Activated CD4-positive, alpha-beta T cell treated with anti-CD3 and anti-CD28 coated beads for 48 hours (primary cell): Measurements from ENCODE around the gene F2.
A peak's percentile ranks its signal among the peaks of the same experiment; 100 is the strongest.
"Not testable (repeated sequence)": the region's sequence is repeated elsewhere in the genome, so short reads cannot be mapped to it uniquely, and the experiment has no call there.

Experiments used
- DNase-seq: peaks from one replicate; pipeline ENCODE4 v3.0.0-alpha.2; 2020

The F2 gene

DNA sequence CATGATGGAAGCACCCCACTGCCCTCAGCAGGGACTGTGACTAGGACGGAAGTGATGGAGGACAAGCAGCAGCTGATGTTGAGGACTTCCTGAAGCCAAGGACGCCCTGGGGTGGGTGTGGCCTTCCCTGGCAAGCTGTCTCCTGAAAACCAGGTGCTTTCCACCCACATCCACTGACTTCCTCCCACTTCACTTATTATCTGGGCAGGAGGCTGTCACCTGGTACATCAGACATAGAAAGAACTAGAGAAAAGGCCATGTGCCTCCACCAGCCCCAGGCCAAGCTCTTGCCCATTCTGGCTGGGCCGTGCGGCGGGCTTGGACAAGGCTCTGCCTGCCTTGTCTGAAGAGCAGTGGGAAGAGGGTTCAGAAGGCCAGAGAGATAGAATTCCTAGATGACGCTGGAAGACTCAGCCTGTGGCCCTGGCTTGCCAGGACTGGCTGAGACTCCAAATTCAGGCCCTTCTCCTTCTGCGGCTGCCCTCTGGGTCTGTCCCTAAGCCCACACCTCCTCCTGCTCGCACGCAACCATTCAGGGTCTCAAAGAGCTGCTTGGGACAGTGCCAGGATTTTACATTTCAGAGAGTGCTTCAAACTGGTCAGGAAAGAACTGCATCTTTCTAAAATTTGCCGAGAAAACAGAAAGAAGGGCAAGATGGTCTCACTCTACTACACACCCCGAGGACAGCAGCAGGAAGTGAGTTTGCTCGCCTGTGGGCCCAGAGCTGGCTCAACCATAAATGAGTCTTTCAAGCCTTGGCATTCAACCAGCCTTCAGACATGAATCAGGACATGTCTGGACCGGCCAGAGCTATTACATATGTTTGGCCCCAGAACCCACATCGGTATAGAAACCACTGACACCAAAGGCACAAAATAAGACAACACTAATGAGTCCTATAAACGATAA is 31.9 kb upstream of the F2 start:
- DNase-seq, result no peak

DNA sequence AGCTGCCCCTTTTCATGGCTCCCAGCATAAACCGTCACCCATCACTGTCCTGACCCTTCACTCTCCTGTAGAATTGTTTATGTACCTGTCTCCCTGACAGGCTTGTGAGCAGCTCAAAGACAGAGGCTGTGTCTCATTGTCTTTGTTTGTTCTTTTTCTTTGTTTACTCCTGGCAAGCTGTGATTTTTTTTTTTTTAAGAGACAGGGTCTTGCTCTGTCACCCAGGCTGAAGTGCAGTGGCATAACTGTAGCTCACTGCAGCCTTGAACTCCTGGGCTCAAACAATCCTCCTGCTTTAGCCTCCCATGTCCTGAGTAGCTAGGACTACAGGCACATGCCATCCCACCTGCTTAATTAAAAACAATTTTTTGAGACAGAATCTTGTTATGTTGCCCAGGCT is 28.3 kb upstream of the F2 start:
- no peak for DNase-seq

DNA sequence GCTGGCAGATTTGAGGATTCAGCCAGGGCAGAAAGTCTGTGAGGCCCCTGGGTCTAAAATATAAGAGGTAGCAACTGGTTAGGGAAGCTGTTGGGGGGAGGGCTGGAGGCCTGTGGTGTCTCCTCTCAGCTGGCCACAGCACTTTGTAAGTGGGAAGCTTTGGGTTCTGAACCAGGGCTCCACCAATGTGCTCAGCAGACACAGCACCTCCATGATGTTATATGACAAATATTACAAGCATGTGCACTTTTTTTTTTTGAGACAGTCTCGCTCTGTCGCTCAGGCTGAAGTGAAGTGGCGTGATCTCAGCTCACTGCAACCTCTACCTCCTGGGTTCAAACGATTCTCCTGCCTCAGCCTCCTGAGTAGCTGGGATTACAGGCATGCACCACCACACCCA is 26.6 kb upstream of the F2 start:
- DNase-seq, result no peak

DNA sequence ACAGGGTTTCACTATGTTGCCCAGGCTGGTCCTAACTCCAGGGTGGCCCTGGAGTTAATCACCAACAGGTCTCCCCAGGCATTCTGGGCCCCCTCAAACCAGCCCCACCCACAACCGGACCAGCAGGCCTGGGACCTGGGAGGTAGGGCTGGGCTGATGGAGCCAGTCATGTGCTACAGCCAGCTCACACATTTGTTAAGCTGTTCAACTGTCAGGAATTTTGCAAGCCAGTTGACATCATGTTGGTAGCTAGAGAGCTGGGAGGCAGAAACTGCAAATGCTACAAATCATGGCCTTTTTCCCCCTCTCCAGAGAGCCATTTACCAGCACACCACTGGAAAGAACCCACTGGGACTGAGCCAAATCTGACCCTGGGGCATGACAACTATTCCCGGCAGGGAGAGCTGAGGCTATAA is 25.4 kb upstream of the F2 start:
- DNase-seq, result no peak

DNA sequence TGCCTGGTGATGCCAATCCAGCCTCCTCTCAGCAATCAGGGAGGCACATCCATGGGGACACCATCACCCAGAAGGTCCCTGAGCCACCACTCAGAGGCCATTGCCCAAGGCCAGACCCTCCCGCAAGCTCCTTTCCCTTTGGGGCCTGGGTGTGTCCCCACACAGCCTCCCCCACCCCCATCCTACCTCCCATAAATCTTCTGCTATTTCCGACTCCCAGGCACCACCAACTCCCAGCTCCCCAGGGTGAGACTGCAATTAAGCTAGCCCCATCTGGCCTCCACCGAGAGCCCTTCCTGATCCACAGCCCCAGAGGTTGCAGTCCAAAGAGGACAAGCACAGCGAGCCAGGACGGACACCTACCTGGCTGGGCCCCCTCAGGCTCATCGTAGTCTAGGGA is 24.9 kb upstream of the F2 start:
- no peak for DNase-seq

DNA sequence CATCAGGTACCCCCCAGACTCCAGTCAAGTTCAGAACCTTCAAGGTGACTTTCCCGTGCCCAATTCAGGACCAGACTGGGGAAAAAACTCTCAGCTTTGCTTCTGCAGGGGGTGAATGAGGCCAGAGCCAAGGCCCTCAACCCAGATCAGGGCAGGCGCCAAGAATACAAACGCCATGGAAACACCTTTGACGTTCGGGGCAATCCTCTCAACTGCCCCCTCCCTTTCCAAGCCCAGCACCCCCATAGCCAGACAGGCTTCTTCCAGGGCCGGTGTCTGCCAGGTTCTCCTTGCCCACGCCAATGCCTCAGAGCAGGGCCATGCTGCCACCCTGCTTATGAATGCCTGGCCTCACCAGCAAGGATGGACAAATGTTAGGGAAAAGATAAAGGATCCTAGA is 24.4 kb upstream of the F2 start:
- DNase-seq, result no peak

DNA sequence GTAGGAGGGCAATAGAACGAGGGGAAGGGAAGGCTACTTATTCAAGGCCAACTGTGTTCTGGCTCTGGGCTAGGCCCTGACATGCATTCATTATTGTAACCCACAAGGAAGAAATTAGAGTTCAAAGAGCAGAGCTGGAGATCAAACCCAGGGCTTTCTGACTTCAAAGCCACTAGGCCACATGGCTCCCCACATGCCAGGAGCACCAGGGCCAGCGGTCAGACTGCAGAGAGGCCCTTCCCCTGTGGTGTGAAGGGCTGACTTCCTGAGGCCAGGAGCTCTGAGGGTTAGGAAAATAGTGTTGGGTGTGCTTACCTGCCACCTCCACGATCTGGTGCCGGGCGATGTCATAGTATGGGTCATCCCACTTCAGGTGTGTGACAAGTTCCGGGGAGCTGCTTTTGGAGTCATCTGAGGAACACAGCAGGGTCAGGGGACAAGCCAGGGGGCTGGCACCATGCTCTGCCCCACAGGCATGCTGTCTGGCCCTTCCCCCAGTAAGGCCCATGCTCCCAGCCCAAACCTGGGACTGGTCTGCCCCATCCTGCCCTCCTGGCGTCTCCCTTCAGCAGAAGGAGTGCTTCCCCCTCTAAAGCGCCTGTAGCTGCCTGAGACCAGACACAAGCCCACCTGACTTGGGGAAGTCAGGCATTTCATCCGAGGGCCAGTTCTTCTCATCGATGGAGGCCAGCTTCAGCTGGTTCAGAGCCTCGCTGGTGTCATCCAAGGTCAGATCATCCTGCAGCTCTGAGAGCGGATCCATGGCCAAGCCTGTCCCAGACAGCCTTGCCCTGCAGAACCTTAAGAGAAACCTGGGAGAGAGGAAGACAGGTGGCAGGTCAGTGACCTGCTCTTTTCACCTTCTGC is 23.4 kb upstream of the F2 start:
- no peak for DNase-seq

DNA sequence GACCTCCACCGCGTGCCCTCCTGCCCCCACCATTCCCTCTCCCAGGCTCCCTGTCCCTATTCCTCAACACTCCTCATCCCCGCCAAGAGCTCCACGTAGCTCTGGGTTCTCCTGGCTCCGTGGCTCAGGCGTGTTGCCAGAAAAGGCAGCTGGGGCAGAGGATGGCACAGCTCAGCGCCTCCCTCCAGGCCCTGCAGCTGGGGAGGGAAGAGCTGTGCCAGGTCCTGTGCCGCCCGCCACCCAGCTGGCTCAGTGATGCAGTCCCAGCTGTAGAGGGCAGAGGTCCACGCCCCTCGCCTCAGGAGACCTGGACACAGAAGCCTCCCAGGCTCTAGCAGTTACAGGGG is 22.8 kb upstream of the F2 start:
- no peak for DNase-seq

DNA sequence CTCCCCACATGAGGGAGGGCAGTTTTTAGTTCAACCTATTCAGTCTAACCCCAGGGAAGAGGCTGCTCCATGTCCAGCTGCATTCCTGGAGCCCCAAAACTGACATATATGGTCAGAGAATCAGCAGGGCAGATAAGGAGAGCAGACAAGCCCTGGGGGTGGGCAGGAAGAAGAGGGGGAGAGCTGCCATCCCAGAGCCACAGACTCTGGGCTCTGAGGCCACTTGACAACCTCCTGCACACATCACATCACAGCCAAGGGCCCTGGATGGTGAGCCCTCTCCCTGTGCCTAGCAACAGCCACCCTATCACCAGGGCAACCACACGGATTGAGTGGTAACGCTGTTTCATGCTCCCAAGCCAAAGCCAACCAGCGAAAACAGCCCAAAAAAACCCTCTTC is 21.7 kb upstream of the F2 start:
- DNase-seq, result no peak

DNA sequence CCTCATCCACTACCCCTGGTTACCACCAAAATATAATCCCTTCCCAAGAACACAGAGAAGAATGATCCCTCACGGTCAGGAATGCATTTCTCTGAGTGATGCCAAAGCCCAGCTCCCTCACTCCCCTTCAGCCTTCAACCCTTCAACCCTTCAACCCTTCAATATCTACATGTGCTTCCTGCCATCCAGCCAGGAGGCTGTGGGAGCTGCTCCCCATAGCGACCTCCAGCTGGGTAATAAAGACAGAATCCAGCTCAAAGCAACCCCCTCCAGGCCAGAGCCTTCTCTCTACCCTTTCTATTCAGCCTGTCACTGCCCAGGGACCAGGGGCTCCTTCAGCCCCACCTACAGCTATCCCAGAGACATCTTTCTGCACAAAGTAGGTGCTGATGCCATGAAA is 21.3 kb upstream of the F2 start:
- no peak for DNase-seq

DNA sequence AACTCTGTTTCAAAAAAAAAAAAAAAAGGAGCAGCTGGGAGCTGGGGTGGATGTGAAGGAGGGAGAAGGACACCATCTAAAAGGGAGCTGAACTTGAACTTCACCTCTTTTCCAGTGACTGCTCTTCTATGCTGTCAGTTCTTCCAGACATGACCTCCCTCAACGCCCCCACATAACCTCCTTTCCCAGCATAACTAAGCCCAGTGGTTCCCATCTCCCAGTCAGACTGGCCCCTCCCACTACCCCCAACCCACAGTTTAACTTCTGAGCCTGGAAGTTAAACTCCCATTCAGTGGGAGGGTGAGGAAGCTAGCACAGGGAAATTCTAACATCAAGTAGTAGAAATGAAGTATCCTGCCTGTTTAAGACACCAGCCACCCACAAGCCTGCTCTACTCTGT is 20.4 kb upstream of the F2 start:
- DNase-seq, result no peak

DNA sequence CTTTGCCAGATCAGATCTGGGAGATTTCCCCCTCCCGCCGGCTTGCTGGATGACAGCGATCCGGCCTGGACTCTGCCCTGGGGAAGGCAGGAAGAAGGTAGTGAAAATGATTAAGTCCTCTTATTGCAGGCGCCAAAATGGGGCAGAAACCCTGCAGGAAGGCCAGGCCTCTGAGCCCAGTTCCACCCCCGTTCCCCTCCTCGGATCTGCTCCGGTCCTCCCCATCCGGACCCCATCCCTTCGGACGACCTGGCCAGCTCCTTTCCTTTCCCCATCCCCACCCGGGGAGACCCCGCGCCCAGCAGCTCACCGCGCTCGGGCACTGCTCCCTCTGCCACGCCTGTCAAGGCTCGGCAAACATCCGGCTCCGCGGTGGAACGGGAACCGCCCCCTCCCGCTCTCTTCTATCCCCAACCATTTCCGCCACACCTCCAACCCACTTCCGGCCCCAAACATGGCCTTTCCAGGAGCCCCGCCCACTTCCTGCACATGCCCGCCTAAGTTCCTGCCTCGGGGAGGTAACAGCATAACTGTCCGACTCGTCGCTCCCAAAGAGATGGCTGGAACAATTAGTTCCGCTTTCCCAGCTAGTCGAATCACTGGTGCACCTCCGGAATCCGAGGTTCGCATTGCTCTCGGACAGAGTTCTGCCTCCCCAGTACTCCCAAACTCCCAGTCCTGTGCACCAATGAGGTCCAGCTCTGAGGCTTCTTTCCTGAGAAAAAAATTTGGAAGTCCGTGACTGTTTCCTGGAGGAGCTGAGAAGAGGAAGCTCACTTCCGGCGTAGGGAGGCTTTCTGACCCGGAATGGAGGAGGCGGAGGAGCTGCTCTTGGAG is 18.6 kb upstream of the F2 start, which contains the start of the genes ARHGAP1 and ZNF408:
Gene ARHGAP1, minus strand, starts transcription at position 379 of the 837 bp plus-strand sequence. CDS start 4,512 bp downstream, outside the sequence.
Gene ZNF408, plus strand, starts transcription at position 791 of the 837 bp plus-strand sequence. Its CDS starts 17 bp downstream, at position 808.
- DNase-seq, result peak; percentile 100

DNA sequence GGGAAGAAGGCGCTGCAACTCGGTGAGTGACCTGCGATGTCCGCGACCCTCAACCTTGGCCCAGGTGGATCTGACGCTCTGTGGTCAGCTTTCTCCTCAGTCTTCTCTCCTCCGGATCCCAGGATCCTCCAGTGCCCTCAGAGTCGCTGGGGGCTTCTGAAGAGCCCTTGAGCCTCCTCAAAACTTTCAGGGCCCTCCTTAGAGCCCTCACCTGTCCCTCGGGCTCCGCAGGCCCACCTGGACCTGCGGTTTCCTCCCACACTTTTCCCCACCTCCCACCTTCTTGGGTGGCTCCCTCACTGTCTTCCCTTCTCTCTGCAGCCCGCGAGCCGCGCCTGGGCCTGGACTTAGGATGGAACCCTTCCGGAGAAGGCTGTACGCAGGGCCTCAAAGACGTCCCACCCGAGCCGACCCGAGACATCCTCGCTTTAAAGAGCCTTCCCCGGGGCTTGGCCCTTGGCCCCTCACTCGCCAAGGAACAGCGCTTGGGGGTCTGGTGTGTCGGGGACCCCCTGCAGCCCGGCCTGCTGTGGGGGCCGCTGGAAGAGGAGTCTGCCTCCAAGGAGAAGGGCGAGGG is 17.8 kb upstream of the F2 start:
- peak; percentile 13 for DNase-seq

DNA sequence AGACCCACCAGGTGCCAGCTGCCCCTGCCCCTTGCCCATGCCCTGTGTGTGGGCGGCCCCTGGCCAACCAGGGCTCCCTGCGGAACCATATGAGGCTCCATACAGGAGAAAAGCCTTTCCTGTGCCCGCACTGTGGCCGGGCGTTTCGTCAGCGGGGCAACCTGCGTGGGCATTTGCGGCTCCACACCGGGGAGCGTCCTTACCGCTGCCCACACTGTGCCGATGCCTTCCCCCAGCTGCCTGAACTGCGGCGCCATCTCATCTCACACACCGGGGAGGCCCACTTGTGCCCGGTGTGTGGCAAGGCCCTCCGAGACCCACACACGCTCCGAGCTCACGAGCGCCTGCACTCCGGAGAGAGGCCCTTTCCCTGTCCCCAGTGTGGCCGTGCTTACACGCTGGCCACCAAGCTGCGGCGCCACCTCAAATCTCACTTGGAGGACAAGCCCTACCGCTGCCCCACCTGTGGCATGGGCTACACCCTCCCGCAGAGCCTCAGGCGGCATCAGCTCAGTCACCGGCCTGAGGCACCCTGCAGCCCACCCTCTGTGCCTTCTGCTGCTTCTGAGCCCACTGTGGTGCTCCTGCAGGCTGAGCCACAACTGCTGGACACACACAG is 13.8 kb upstream of the F2 start:
- DNase-seq, result no peak

DNA sequence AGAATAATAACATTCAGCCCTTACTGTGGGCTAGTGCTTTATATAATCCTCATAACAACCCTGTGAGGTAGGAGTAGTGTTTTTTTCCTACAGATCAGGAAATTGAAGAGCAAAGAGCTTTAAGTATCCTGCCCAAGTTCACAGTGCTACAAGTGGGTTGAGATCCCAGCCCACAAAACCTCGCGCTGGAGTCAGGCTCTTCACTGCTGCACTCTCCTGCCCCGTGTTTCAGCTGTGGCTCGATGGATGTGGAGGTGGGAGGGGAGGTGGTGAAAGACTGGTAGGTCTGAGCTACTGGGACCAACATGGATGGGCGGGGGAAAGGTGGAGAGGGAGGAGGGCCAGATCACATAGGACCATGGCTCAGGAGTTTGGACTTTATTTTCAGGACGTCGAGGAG is 12.1 kb upstream of the F2 start:
- no peak for DNase-seq

DNA sequence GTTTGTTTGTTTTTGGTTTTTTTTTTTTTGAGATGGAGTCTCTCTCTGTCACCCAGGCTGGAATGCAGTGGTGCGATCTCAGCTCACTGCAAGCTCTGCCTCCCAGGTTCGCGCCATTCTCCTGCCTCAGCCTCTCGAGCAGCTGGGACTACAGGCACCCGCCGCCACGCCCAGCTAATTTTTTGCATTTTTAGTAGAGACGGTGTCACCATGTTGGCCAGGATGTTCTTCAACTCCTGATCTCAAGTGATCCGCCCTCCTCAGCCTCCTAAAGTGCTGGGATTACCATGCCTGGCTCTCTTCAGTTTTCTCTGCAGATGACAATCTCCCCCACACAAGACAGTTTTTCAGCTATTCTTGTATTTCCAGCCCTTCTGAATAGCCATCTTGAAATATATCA is 9.7 kb upstream of the F2 start:
- DNase-seq, result not testable (repeated sequence)

DNA sequence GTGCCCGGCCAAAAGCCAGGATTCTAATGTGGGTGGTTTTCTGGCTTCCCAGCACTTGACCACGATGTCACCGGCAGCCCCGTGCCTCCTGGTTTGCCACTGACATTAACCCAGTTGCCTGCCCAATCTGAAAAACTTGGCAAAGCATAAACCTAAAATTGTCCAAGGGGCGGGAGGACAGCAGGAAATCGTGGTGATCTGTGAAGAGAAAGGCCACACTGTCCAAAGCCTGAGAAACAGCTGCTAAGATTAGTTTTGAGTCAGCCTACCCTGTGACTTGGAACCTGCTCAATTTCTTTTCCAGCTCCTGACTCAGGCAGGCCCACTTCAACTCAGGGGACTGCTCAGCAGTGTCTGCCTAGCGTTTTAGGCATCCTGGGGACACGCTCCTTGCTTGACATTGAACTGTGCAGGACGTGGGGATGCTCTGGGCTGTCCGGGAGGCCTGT is 8.2 kb upstream of the F2 start:
- no peak for DNase-seq

DNA sequence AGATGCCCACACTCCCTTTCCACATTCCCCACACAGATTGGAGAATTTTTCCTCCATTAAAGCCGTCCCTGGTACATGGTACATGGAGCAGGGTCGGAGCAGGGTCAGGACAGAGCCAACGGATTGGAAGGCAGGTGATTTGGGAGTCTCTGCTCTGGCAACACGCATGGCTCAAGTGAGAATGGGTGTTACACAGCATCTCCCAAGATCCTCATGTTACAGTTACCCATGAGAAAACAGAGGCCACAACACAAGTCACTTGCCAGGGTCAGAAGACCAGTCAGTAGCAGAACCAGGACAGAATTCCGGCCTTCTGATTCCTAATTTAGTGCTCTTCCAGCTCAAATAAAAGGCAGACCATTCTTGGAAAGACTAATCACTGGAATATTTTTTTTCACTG is 7.7 kb upstream of the F2 start:
- no peak for DNase-seq

DNA sequence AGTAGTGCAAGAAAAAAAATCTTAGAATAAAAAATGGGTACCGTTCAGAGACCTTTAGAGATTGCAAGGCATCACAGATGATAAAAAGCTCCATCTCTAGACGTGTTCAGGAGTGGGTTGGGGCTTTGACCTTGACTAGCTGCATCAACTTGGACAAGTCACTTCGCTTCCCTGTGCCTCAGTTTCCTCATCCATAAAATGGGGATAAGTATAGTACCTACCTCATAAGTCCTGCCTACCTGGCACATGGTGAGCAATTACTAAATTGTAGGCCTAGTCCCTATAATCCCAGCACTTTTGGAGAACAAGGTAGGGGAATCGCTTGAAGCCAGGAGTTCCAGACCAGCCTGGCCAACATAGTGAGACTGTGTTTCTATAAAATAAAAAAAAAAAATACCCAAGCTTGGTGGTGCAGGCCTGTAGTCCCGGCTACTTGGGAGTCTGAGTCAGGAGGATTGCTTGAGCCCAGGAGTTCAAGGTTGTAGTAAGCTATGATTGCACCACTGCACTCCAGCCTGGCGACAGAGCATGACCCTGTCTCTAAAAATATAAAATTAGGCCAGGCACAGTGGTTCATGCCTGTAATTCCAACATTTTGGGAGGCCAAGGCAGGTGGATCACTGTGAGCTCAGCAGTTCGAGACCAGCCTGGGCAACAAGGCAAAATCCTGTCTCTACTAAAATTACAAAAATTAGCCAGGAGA is 6.0 kb upstream of the F2 start:
- DNase-seq, result no peak

DNA sequence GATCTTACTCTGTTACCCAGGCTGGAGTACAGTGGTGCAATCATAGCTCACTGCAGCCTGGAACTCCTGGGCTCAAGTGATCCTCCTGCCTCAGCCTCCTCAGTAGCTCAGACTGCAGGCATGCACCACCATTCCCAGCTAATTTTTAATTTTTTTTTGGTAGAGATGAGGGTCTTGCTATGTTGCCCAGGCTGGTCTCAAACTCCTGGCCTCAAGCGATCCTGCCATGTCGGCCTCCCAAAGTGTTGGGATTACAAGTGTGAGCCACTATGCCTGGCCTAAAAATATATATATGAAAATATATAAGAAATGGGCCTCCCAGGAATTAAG is 1.2 kb upstream of the F2 start:
- DNase-seq, result not testable (repeated sequence)
